Thymus (tissue), 14 donors: ENCODE results near the gene FOXI1. TPM values are rescaled to one million over a fixed set of nuclear protein-coding genes. Genes with fewer than 3 reads are reported as not detected.

ENCODE experiments used
- DNase-seq, 9 donors: peaks; one replicate each; pipeline ENCODE4 v3.0.0-alpha.2; 2013; ENCODE audit warnings: low spot score in 9 of 9, low read depth in 6 of 9, missing footprints in 1 of 9
- H3K27ac ChIP-seq, 2 donors: one replicate each; pipeline ENCODE4 v1.5.1; 2013; ENCODE audit warnings: control low read depth in 1 of 2, low read depth in 1 of 2, low read length in 1 of 2, mild to moderate bottlenecking in 1 of 2, moderate library complexity in 1 of 2
- H3K27me3 ChIP-seq, 2 donors: one replicate each; pipeline ENCODE4 v1.5.1; 2013; ENCODE audit warnings: low read length in 1 of 2; ENCODE audit not compliant: control insufficient read depth in 2 of 2, insufficient read depth in 1 of 2
- H3K36me3 ChIP-seq, 2 donors: one replicate each; pipeline ENCODE4 v1.5.1; 2013; ENCODE audit warnings: low read length in 1 of 2, mild to moderate bottlenecking in 1 of 2, moderate library complexity in 1 of 2; ENCODE audit not compliant: control insufficient read depth in 2 of 2, insufficient read depth in 2 of 2
- H3K4me1 ChIP-seq, 2 donors: one replicate each; pipeline ENCODE4 v1.5.1; 2013; ENCODE audit warnings: low read length in 2 of 2; ENCODE audit not compliant: control insufficient read depth in 2 of 2, insufficient read depth in 2 of 2
- H3K4me3 ChIP-seq, 2 donors: one replicate each; pipeline ENCODE4 v1.5.1; 2013; ENCODE audit warnings: low read length in 2 of 2, control low read depth in 1 of 2, mild to moderate bottlenecking in 1 of 2
- H3K9me3 ChIP-seq, 2 donors: one replicate each; pipeline ENCODE4 v1.5.1; 2013; ENCODE audit warnings: low read length in 1 of 2, mild to moderate bottlenecking in 1 of 2; ENCODE audit not compliant: control insufficient read depth in 2 of 2, insufficient read depth in 1 of 2
- WGBS: extraction: QIAGEN DNeasy Blood & Tissue Kit; methylation state at CpG from one replicate; pipeline ENCODE4 v1.1.7; 2013; 5-methylcytosine and 5-hydroxymethylcytosine counted together
- long read RNA-seq, 10 donors: transcript quantifications; one replicate each; lab custom pipeline, GENCODE V29; 2026
- polyA plus RNA-seq: library from polyadenylated mRNA; stranded (reverse); fragments of 200-250 nt; gene quantifications from one replicate; pipeline ENCODE4 v1.2.3, GENCODE V29; 2013
- total RNA-seq: library from RNA; stranded (reverse); fragments of 120-200 nt; gene quantifications from one replicate; pipeline ENCODE4 v1.2.4, GENCODE V29; 2013
- donor health status: healthy.

FOXI1 gene
- total RNA-seq (0.14 TPM), polyA plus RNA-seq (1.3 TPM)
- long read RNA-seq, donor 1 = 0 reads
- long read RNA-seq, donor 2 = 0 reads
- long read RNA-seq, donor 3 = 0 reads
- long read RNA-seq, donor 4 = 0 reads
- long read RNA-seq, donor 5 = 0 reads
- long read RNA-seq, donor 6 = 0 reads
- long read RNA-seq, donor 7 = 0 reads
- long read RNA-seq, donor 8 = 0 reads
- long read RNA-seq, donor 9 = 0 reads
- long read RNA-seq, donor 10 = 0 reads

- Histone ChIP-seq H3K4me3 (no peak within 1 kb of the TSS), H3K9me3 (no peaks in the 10 kb centered on the region), H3K27me3 (peaks cover 2 to 5% of the 10 kb centered on the region in 2 donors), H3K4me1 (no peaks in the 10 kb centered on the region), H3K36me3 (no peaks in the 10 kb centered on the region), H3K27ac (no peak within 1 kb of the TSS)
- no peak for DNase-seq
- WGBS = 66% methylated on average over 53 of the region's 53 CpGs
These were observed at the start of gene FOXI1 for GRCh38 chr5:170105642-170106611. FOXI1 (plus strand) TSS chr5:170105897; CDS start chr5:170105958, 61 bp downstream.

GRCh38 chr5:170056561-170057267 is 49.0 kb upstream of the FOXI1 start:
- no peaks in the 10 kb centered on the region for H3K27me3 ChIP-seq
- H3K9me3 ChIP-seq = no peaks in the 10 kb centered on the region
- no peak for DNase-seq
- 96% methylated on average over 11 of the region's 11 CpGs for WGBS
- H3K4me1 ChIP-seq = no peaks in the 10 kb centered on the region
- peaks cover 51 to 78% of the 10 kb centered on the region in 2 donors for H3K36me3 ChIP-seq
- H3K4me3 ChIP-seq = no peak overlapping the region
- no peak overlapping the region for H3K27ac ChIP-seq

- Histone ChIP-seq H3K27me3 (no peaks in the 10 kb centered on the region), H3K36me3 (peaks cover 51 to 72% of the 10 kb centered on the region in 2 donors), H3K4me1 (no peaks in the 10 kb centered on the region), H3K4me3 (no peak overlapping the region), H3K27ac (no peak overlapping the region), H3K9me3 (no peaks in the 10 kb centered on the region)
- WGBS = 97% methylated on average over 11 of the region's 11 CpGs
- DNase-seq = no peak
These were observed 48.4 kb upstream of the FOXI1 start for GRCh38 chr5:170057311-170057710.

- Histone ChIP-seq H3K4me3 (no peak overlapping the region), H3K9me3 (no peaks in the 10 kb centered on the region), H3K27ac (no peak overlapping the region), H3K36me3 (peaks cover 53 to 70% of the 10 kb centered on the region in 2 donors), H3K27me3 (no peaks in the 10 kb centered on the region), H3K4me1 (no peaks in the 10 kb centered on the region)
- DNase-seq = no peak
- 98% methylated on average over 1 of the region's 1 CpG for WGBS
These were observed 46.5 kb upstream of the FOXI1 start for GRCh38 chr5:170059221-170059620.

GRCh38 chr5:170067152-170067551 is 38.5 kb upstream of the FOXI1 start:
- Histone ChIP-seq H3K4me1 (no peaks in the 10 kb centered on the region), H3K9me3 (no peaks in the 10 kb centered on the region), H3K27me3 (no peaks in the 10 kb centered on the region), H3K27ac (no peak overlapping the region), H3K4me3 (no peak overlapping the region), H3K36me3 (peaks cover 42 to 57% of the 10 kb centered on the region in 2 donors)
- no peak for DNase-seq

- no peaks in the 10 kb centered on the region for H3K9me3 ChIP-seq
- H3K27me3 ChIP-seq = no peaks in the 10 kb centered on the region
- no peak overlapping the region for H3K4me3 ChIP-seq
- WGBS = 95% methylated on average over 4 of the region's 4 CpGs
- peaks cover 39 to 57% of the 10 kb centered on the region in 2 donors for H3K36me3 ChIP-seq
- no peak overlapping the region for H3K27ac ChIP-seq
- no peaks in the 10 kb centered on the region for H3K4me1 ChIP-seq
- no peak for DNase-seq
These were observed 38.0 kb upstream of the FOXI1 start for GRCh38 chr5:170067574-170068170.

- no peaks in the 10 kb centered on the region for H3K9me3 ChIP-seq
- H3K4me1 ChIP-seq = no peaks in the 10 kb centered on the region
- H3K4me3 ChIP-seq = no peak overlapping the region
- no peak for DNase-seq
- H3K27ac ChIP-seq = no peak overlapping the region
- H3K36me3 ChIP-seq = peaks cover 35 to 48% of the 10 kb centered on the region in 2 donors
- 99% methylated on average over 5 of the region's 5 CpGs for WGBS
- no peaks in the 10 kb centered on the region for H3K27me3 ChIP-seq
These were observed 36.2 kb upstream of the FOXI1 start for GRCh38 chr5:170069512-170069911.

GRCh38 chr5:170070556-170071412 is 34.9 kb upstream of the FOXI1 start:
- H3K27ac ChIP-seq = no peak overlapping the region
- peaks cover 42 to 61% of the 10 kb centered on the region in 2 donors for H3K36me3 ChIP-seq
- no peaks in the 10 kb centered on the region for H3K4me1 ChIP-seq
- 96% methylated on average over 14 of the region's 14 CpGs for WGBS
- no peaks in the 10 kb centered on the region for H3K9me3 ChIP-seq
- DNase-seq = peak in 1 of 9 donors; percentile 9
- H3K4me3 ChIP-seq = no peak overlapping the region
- no peaks in the 10 kb centered on the region for H3K27me3 ChIP-seq
